NCI-H2107 treated with DMSO at 0.1 percent for 48 hours (cell line): ENCODE data around the gene FMN1.
"Not testable (repeated sequence)": the region's sequence is repeated elsewhere in the genome, so short reads cannot be mapped to it uniquely, and the experiment has no call there.

Experiments
- DNase-seq: peaks from one replicate; lab custom pipeline; 2025; ENCODE audit not compliant: unreplicated experiment; lab: John Stamatoyannopoulos, UW

Gene FMN1

GRCh38 chr15:33098094-33099058 is 96.1 kb downstream of the FMN1 start:
- DNase-seq, result no peak

DNA sequence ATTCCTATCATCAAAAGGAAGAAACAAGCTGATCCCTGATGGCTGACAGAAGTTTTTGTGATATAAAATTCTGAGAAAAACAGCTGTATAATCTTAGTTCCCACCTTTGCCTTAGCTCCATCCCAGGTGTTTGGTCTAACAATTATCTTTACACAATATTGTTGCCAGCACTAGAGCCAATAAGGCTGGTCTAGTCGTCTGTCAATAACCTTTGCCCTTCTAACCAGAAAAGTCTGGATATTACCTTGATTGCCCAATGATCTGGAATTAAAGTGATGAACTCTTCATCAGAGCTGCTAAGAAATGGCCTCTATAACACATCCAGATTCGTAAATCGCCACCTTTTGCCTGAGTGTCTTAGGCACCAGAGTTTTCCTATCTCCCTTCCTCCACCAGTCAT is 98.4 kb downstream of the FMN1 start:
- DNase-seq, result no peak

GRCh38 chr15:33095641-33096040 is 98.9 kb downstream of the FMN1 start:
- DNase-seq, result no peak

DNA sequence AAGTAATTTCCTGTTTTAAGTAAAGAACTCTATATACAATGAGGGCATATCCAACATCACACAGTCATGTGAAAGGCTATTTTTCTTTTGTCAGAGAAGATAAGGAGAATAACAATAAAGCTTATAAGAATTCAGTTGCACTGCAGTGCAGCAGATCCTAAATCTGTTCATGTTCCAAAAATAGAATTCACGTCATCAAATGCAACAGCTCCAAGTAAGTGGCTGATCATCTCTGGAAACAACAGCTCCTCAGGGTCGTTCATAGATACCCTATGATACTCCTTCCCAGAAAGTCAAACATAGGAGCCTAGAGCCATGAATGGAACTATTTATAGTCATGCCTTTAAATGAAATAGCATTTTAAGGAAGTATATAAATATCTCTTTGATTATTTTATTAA is 100.2 kb downstream of the FMN1 start:
- DNase-seq, result no peak

- DNase-seq, result no peak
These were observed 101.3 kb downstream of the FMN1 start for GRCh38 chr15:33093222-33093621.

GRCh38 chr15:33091983-33092693 is 102.4 kb downstream of the FMN1 start:
- no peak for DNase-seq

- DNase-seq, result peak; percentile 51
These were observed 104.4 kb downstream of the FMN1 start for GRCh38 chr15:33089878-33090757.

DNA sequence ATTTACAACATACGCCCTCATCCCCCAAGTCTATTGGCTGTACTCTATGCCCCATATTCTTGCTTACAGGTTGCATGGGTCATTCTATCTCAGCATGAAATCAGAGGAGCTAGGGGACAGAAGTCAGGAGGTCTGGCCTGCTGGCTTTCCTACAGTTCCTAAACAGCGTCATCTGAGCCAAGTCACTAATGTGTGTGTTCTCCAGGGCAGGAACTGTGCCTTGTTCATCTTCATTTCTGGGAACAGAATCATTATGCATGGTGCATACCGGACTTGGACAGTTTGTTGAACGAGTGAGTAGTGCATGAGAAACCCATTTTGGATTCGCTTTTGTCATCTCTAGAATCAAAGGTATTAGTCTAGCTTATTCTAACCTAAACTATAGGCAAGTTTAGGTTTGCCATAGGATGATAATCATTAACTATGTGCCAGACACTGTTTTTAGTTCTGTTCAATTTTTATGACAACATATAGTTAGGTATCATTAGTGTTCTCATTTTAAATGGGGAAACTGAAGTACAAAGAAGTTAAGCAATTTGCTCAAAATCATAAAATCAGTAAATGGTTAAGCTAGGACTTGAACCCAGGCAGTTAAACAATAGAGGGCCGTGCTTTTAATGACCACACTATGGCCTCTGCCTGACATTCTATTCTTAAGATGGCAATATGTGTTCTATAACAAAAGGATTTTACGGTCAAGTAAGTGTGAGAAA is 105.2 kb downstream of the FMN1 start:
- DNase-seq, result no peak

- DNase-seq, result peak; percentile 29
These were observed 107.9 kb downstream of the FMN1 start for GRCh38 chr15:33086500-33087121.

DNA sequence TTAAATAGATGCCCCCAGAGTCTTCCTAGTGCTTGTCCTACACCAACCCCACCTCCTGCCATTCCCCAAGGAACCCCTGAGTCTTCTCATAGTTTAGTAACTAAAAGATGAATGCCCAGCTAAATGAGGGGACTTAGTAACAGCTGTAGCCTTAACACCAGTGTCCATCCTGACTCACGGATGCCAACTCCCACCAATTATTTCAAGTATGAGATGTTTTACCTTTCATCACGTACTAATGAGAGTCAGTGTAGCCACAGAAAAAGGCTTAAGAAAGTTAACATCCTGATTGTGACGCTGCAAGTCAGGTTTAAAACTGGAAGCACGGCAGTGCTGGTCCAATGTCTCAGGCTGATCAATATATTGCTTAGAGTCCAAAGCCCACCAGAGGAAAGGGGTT is 109.9 kb downstream of the FMN1 start:
- no peak for DNase-seq

DNA sequence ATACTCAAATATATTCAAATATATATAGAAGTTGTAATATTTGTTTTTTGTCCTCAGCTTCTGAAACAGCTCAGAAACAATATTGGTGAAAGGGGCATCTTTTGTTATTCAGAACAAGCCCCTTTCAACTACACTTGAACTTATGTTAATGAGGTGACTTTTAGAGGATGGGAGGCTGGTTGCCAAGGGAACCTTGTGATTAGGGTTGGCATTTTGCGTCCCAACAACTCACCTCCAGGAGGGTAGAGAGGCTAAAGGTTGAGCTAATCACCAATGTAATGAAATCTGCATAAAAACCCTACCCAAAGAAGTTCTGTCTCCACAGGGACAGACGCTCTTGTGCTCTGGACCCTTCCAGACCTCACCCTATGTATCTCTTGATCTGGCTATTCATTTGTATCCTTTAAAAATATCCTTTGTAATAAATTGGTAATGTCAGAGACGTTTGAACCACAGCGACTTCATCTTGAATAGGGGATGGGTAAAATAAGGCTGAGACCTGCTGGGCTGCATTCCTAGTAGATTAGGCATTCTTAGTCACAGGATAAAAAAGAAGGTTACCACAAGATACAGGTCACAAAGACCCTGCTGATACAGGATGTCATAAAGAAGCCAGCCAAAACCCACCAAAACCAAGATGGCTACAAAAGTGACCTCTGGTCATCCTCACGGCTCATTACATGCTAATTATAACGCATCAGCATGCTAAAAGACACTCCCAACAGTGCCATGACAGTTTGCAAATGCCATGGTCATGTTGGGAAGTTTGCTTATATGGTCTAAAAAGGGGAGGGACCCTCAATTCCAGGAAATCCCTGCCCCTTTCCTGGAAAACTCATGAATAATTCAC is 111.1 kb downstream of the FMN1 start:
- no peak for DNase-seq

DNA sequence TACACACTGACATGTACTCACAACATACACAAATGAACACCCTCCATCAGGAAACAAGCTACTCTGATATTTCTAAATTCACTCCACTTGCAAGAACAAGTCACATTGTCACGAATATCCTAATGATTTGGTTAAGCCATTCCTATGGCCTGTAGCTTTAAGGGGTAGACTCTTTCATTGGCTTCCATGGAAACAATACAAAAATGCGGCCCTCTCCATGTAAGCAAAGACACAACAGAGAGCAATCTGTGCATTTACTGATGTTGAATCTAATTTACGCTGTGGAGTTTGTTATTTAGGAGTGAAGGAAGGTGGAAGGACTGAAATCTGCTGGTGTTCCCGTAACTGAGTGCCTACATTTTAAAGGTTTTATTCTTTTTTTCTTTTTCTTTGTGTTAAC is 114.5 kb downstream of the FMN1 start:
- DNase-seq, result no peak

DNA sequence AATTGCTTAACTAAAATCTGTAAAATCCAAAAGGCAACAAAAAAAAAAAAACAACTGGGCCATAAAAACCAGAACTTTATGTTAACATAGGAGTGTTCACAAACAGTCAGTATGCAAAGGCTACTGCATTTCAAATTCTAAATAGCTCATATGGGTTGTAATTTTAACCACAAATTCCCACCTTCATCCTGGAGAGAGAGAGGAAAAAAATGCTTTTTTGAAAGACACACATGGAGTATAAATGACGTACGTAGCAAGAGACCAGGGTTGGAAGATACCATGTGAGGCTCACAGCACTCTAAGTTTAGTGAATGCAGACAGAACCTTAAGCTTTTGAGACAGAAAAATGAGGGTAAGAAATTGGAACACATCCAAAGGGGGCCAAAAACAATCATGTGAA is 115.9 kb downstream of the FMN1 start:
- no peak for DNase-seq

DNA sequence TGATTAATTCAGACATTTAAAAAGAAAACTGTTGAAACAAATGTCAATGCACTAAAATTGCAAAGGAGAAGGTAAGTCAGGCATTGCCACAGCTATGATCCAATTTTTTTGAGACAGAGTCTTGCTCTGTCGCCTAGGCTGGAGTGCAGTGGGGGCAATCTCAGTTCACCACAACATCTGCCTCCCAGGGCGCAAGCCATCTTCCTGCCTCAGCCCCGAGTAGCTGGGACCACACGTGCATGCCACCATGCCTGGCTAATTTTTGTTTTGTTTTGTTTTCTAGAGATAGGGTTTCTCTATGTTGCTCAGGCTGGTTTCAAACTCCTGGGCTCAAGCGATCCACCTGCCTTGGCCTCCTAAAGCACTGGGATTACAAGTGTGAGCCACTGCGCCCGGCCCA is 117.6 kb downstream of the FMN1 start:
- no peak for DNase-seq

DNA sequence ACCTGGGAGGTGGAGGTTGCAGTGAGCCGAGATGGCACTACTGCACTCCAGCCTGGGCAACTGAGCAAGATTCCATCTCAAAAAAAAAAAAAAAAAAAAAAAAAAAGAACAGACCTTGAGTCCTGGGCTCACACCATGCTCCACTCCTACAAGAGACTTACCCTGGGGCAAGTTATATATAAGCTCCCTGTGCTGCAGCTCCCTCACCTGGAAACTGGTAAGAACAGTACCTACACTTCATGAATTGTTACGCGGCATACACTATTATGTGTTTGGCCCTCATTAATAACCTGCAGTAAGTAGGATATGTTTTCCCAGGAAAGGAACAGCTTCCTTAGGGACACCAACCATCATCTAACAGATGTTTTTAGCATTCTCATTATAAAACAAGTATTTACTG is 119.6 kb downstream of the FMN1 start:
- DNase-seq, result no peak

DNA sequence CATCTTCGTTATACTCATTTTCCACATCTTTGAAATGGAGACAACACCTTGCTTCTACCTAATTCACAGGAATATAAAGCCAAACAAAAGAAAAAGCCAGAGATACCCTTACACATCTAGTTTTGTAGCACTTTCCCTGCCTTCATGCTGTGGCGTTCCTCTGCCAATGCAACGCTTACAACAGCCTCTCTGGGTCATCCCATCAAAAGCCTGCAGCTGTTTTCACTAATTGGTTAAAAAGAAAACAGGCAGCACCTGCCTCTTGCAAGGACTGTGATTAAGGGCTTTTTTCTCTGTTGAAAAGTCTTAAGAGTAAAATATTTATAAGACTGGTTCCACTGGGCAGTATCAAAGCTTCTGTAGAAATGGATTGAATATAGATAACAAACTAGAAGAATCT is 120.3 kb downstream of the FMN1 start:
- DNase-seq, result no peak

DNA sequence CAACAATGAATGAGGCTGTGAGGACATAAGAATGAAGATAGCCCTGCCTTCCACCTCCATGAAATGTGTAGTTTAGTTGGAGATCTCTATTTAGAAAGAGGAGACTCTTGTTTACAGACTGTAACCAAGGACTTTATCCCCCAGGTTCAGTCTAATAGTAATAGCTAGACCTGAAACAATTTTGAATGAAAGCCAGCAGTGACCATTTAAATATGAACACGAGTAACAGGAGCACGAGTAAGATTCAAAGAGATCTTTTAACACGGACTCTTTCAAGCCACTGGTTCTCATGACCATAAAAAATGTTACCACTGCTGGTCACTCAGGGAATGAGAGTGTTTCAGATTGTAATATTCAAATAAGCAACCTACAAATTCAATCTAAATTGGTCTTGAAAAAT is 123.1 kb downstream of the FMN1 start:
- no peak for DNase-seq

DNA sequence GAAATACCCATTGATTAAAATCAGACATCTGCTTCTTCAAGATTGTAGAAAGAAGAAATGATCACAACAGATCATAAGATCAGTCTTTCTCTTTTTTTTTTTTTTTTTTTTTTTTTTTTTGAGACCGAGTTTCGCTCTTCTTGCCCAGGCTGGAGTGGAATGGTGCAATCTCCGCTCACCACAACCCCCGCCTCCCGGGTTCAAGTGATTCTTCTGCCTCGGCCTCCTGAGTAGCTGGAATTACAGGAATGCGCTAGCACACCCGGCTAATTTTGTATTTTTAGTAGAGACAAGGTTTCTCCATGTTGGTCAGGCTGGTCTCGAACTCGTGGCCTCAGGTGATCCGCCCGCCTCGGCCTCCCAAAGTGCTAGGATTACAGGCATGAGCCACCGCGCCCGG is 124.6 kb downstream of the FMN1 start:
- not testable (repeated sequence) for DNase-seq

DNA sequence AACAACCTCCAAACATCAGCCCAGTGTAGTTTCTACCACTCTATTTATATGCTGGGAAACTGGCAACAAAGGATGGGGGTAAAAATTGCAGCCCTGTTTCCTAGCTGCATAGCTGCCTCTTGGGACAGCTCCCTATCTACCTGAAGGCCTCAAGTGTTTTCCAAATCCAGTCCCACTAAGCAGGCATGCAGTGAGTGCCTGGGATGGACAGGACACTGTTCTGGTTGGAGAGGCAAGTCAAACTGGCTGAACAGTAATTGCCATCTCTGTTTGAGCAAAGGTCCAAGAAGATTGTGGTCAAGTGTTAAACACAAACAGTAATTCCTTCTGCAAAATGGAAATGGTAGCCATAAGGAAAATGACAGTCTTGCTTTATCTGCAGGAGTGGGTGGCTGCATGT is 125.4 kb downstream of the FMN1 start:
- no peak for DNase-seq
